Mesothelial cell of epicardium (in vitro differentiated cells): ENCODE measurements around the gene ILDR2. TPM values are rescaled to one million over a fixed set of nuclear protein-coding genes. Genes with fewer than 3 reads are reported as not detected.
A peak's percentile ranks its signal among the peaks of the same experiment; 100 is the strongest.
"Not testable (repeated sequence)": the region's sequence is repeated elsewhere in the genome, so short reads cannot be mapped to it uniquely, and the experiment has no call there.

Experiments
- DNase-seq, 2 experiments: peaks; one replicate each; pipeline ENCODE4 v3.0.0; 2021; ENCODE audit warnings: low spot score in 2 of 2; ENCODE audit not compliant: unreplicated experiment in 2 of 2
- H3K27ac Mint-ChIP-seq: 2 replicates; pipeline ENCODE4 v1.8.0; 2021; ENCODE audit warnings: mixed read lengths
- H3K27me3 Mint-ChIP-seq: 2 replicates; pipeline ENCODE4 v1.8.0; 2021; ENCODE audit warnings: low read depth, mixed read lengths
- H3K36me3 Mint-ChIP-seq: 2 replicates; pipeline ENCODE4 v1.8.0; 2021; ENCODE audit warnings: mixed read lengths
- H3K4me1 Mint-ChIP-seq: 2 replicates; pipeline ENCODE4 v1.8.0; 2021; ENCODE audit warnings: mixed read lengths
- H3K4me3 Mint-ChIP-seq: 2 replicates; pipeline ENCODE4 v1.8.0; 2021; ENCODE audit warnings: mild to moderate bottlenecking, moderate library complexity, mixed read lengths
- H3K9me3 Mint-ChIP-seq: 2 replicates; pipeline ENCODE4 v1.8.0; 2021; ENCODE audit warnings: mixed read lengths
- total RNA-seq: library from RNA; stranded (reverse); gene quantifications from 3 replicates; pipeline ENCODE4 v1.2.1, GENCODE V29; 2021
- TF ChIP-seq, protein P1 (sequence below): fragments of 200-600 bp; sonication (generic); IDR thresholded peaks from one replicate; pipeline ENCODE4 v1.5.0; 2021; ENCODE audit warnings: antibody characterized with exemption; ENCODE audit not compliant: unreplicated experiment

The ILDR2 gene
- total RNA-seq, 1 donor from 2014 or later = 1.1 TPM

- H3K4me1 Mint-ChIP-seq = no peaks in the 10 kb centered on the region
- H3K27ac Mint-ChIP-seq = no peak overlapping the region
- H3K4me3 Mint-ChIP-seq = no peak overlapping the region
Observed at GRCh38 chr1:166889776-166890175, 85.6 kb downstream of the ILDR2 start.

DNA sequence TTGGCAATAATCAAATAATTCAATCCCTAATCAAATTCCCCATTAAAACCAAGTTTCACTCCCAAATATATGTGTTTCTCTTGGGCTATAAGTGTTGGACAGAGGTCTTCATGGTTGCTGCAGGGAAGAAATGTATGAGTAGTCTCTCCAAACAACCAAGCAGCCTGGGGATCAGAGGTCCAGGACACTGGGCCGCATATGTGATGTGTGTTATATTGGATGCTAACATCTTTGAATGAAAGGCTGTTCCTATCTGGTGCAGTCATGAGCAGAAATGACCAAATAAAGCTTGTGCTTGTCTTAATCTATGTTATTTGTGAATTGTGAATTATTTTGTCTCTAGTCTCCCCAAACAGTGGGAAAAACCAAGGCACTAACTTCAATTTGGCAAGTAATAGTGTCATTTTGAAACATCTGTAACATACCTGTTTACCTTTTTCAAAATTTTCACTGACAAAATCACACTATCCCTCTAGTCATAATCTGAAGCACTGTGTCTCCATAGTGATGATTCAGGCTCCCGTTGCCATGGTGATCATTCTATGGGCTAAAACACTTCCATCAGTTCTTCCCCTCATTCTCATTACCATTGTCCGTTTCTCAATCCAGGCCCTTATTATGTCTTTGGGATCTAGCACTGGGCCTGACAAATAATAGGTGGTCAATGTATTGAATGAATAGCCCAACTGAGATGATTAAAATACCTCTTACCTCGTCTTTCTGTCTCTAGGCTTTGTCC is 86.8 kb downstream of the ILDR2 start:
- H3K36me3 Mint-ChIP-seq = no peaks in the 10 kb centered on the region
- TF ChIP-seq, protein P1, sequence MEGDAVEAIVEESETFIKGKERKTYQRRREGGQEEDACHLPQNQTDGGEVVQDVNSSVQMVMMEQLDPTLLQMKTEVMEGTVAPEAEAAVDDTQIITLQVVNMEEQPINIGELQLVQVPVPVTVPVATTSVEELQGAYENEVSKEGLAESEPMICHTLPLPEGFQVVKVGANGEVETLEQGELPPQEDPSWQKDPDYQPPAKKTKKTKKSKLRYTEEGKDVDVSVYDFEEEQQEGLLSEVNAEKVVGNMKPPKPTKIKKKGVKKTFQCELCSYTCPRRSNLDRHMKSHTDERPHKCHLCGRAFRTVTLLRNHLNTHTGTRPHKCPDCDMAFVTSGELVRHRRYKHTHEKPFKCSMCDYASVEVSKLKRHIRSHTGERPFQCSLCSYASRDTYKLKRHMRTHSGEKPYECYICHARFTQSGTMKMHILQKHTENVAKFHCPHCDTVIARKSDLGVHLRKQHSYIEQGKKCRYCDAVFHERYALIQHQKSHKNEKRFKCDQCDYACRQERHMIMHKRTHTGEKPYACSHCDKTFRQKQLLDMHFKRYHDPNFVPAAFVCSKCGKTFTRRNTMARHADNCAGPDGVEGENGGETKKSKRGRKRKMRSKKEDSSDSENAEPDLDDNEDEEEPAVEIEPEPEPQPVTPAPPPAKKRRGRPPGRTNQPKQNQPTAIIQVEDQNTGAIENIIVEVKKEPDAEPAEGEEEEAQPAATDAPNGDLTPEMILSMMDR = no peak
- DNase-seq = no peak
- H3K4me3 Mint-ChIP-seq = no peak overlapping the region
- H3K27ac Mint-ChIP-seq = no peak overlapping the region
- H3K9me3 Mint-ChIP-seq = no peaks in the 10 kb centered on the region
- H3K4me1 Mint-ChIP-seq = no peaks in the 10 kb centered on the region
- H3K27me3 Mint-ChIP-seq = peaks cover 68% of the 10 kb centered on the region

More at GRCh38 chr1:166889776-166890175, 85.6 kb downstream of the ILDR2 start:
- TF ChIP-seq, protein P1 = no peak
- no peak for DNase-seq
- H3K9me3 Mint-ChIP-seq = no peaks in the 10 kb centered on the region
- no peaks in the 10 kb centered on the region for H3K36me3 Mint-ChIP-seq
- H3K27me3 Mint-ChIP-seq = peaks cover 66% of the 10 kb centered on the region

- Mint-ChIP-seq H3K4me1 (peaks cover 2% of the 10 kb centered on the region), H3K27me3 (peaks cover 57% of the 10 kb centered on the region), H3K27ac (no peak overlapping the region)
Observed at GRCh38 chr1:166884971-166885370, 90.4 kb downstream of the ILDR2 start.

GRCh38 chr1:166884040-166884642 is 91.2 kb downstream of the ILDR2 start:
- H3K36me3 Mint-ChIP-seq = no peaks in the 10 kb centered on the region
- no peaks in the 10 kb centered on the region for H3K9me3 Mint-ChIP-seq
- DNase-seq = peak; percentile 47 to 72
- peaks cover 49% of the 10 kb centered on the region for H3K27me3 Mint-ChIP-seq
- peaks cover 2% of the 10 kb centered on the region for H3K4me1 Mint-ChIP-seq
- TF ChIP-seq, protein P1 = peak; percentile 69
- no peak overlapping the region for H3K27ac Mint-ChIP-seq
- H3K4me3 Mint-ChIP-seq = no peak overlapping the region

More at GRCh38 chr1:166884971-166885370, 90.4 kb downstream of the ILDR2 start:
- TF ChIP-seq, protein P1 = no peak
- H3K9me3 Mint-ChIP-seq = no peaks in the 10 kb centered on the region
- no peaks in the 10 kb centered on the region for H3K36me3 Mint-ChIP-seq
- DNase-seq = no peak
- no peak overlapping the region for H3K4me3 Mint-ChIP-seq

- H3K36me3 Mint-ChIP-seq = no peaks in the 10 kb centered on the region
- H3K4me3 Mint-ChIP-seq = no peak overlapping the region
- no peak for DNase-seq
- no peak overlapping the region for H3K27ac Mint-ChIP-seq
- no peaks in the 10 kb centered on the region for H3K9me3 Mint-ChIP-seq
- TF ChIP-seq, protein P1 = no peak
- peaks cover 46% of the 10 kb centered on the region for H3K27me3 Mint-ChIP-seq
- H3K4me1 Mint-ChIP-seq = peaks cover 2% of the 10 kb centered on the region
Observed at GRCh38 chr1:166882893-166883292, 92.4 kb downstream of the ILDR2 start.

DNA sequence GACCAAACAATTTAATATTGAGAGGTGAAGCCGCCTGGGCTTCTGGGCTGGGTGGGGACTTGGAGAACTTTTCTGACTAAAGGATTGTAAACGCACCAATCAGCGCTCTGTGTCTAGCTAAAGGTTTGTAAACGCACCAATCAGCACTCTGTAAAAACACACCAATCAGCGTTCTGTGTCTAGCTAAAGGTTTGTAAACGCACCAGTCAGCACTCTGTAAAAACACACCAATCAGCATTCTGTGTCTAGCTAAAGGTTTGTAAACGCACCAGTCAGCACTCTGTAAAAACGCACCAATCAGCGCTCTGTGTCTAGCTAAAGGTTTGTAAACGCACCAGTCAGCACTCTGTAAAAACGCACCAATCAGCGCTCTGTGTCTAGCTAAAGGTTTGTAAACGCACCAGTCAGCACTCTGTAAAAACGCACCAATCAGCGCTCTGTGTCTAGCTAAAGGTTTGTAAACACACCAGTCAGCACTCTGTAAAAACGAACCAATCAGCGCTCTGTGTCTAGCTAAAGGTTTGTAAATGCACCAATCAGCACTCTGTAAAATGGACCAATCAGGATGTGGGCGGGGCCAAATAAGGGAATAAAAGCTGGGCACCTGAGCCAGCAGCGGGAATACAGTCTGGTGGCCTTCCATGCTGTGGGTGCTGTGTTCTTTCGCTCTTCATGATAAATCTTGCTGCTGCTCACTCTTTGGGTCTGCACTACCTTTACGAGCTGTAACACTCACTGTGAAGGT is 97.0 kb downstream of the ILDR2 start:
- H3K36me3 Mint-ChIP-seq, H3K27ac Mint-ChIP-seq, H3K9me3 Mint-ChIP-seq, H3K4me3 Mint-ChIP-seq, DNase-seq: not testable (repeated sequence)
- peaks cover 19% of the 10 kb centered on the region for H3K4me1 Mint-ChIP-seq
- peaks cover 12% of the 10 kb centered on the region for H3K27me3 Mint-ChIP-seq
